ELF-1 (cell line): ENCODE measurements around the gene SNX9.
A peak's percentile ranks its signal among the peaks of the same experiment; 100 is the strongest.

ENCODE experiments used
- DNase-seq: peaks from one replicate; pipeline ENCODE4 v3.0.0-alpha.2; 2016; ENCODE audit warnings: low read depth, low spot score

SNX9 gene

GRCh38 chr6:157977176-157977804 is 154.2 kb downstream of the SNX9 start:
- DNase-seq = no peak

GRCh38 chr6:157978021-157978783 is 155.2 kb downstream of the SNX9 start:
- no peak for DNase-seq

- DNase-seq = no peak
These were observed 157.5 kb downstream of the SNX9 start for GRCh38 chr6:157980288-157981131.

- no peak for DNase-seq
These were observed 158.0 kb downstream of the SNX9 start for GRCh38 chr6:157981132-157981394.

GRCh38 chr6:157981395-157982101 is 158.5 kb downstream of the SNX9 start, which contains the start of gene SYNJ2:
Gene SYNJ2 (plus strand): TSS chr6:157981863. CDS start chr6:157981962, 99 bp downstream.
- peak; percentile 88 for DNase-seq

- DNase-seq = peak; percentile 64
These were observed 159.1 kb downstream of the SNX9 start for GRCh38 chr6:157982102-157982562.

- peak; percentile 62 for DNase-seq
These were observed 159.7 kb downstream of the SNX9 start for GRCh38 chr6:157982563-157983405.

- no peak for DNase-seq
These were observed 160.5 kb downstream of the SNX9 start for GRCh38 chr6:157983406-157984119.

- no peak for DNase-seq
These were observed 161.1 kb downstream of the SNX9 start for GRCh38 chr6:157984128-157984527.

- DNase-seq = no peak
These were observed 161.7 kb downstream of the SNX9 start for GRCh38 chr6:157984686-157985225.

GRCh38 chr6:157985378-157986155 is 162.5 kb downstream of the SNX9 start:
- peak; percentile 86 for DNase-seq

- peak; percentile 73 for DNase-seq
These were observed 165.0 kb downstream of the SNX9 start for GRCh38 chr6:157987788-157988699.

GRCh38 chr6:157988700-157989063 is 165.6 kb downstream of the SNX9 start:
- DNase-seq = no peak

- DNase-seq = peak; percentile 55
These were observed 166.7 kb downstream of the SNX9 start for GRCh38 chr6:157989541-157990289.

GRCh38 chr6:157990321-157991066 is 167.4 kb downstream of the SNX9 start:
- DNase-seq = peak; percentile 47

GRCh38 chr6:157991067-157991432 is 168.0 kb downstream of the SNX9 start:
- no peak for DNase-seq

- DNase-seq = no peak
These were observed 170.0 kb downstream of the SNX9 start for GRCh38 chr6:157993076-157993475.
